SU-DHL-6 (cell line): Measurements from ENCODE around the gene PPP6R2.

ENCODE experiments used
- H2AFZ ChIP-seq: fragments of 200-600 bp; sonication (generic); 2 replicates; pipeline ENCODE4 v1.6.1; 2014; ENCODE audit warnings: low read depth, mild to moderate bottlenecking, moderate library complexity, mixed read lengths, antibody characterized with exemption, low read length; ENCODE audit not compliant: severe bottlenecking
- H3F3A ChIP-seq: fragments of 200-600 bp; shearing (Covaris generic); 2 replicates; pipeline ENCODE4 v1.6.0; 2016; ENCODE audit warnings: antibody characterized with exemption, mild to moderate bottlenecking; ENCODE audit not compliant: insufficient read depth
- H3K27ac ChIP-seq: fragments of 200-600 bp; sonication (generic); 2 replicates; pipeline ENCODE4 v1.5.1; 2016; ENCODE audit warnings: low read depth, mild to moderate bottlenecking, low read length, moderate library complexity, mixed read lengths
- H3K27me3 ChIP-seq: fragments of 200-600 bp; sonication (generic), shearing (Covaris generic); 2 replicates; pipeline ENCODE4 v1.6.0; 2014; ENCODE audit warnings: mild to moderate bottlenecking, low read length
- H3K36me3 ChIP-seq: fragments of 200-600 bp; sonication (generic); 2 replicates; pipeline ENCODE4 v1.6.1; 2014; ENCODE audit warnings: mild to moderate bottlenecking, low read length, mixed read lengths
- H3K4me2 ChIP-seq: fragments of 300-600, 200-600 bp; shearing (Covaris generic), sonication (generic); 2 replicates; pipeline ENCODE4 v1.6.0; 2014; ENCODE audit warnings: low read length, low read depth, mild to moderate bottlenecking; ENCODE audit not compliant: poor library complexity, severe bottlenecking
- H3K4me3 ChIP-seq: fragments of 200-600 bp; sonication (generic); 2 replicates; pipeline ENCODE4 v1.5.1; 2014; ENCODE audit warnings: antibody characterized with exemption, low read length, mild to moderate bottlenecking, mixed read lengths; ENCODE audit not compliant: insufficient read depth, poor library complexity, severe bottlenecking
- H3K79me2 ChIP-seq: fragments of 200-600 bp; sonication (generic); 2 replicates; pipeline ENCODE4 v1.6.1; 2014; ENCODE audit warnings: mild to moderate bottlenecking, low read length, moderate library complexity; ENCODE audit not compliant: insufficient read depth
- H3K9ac ChIP-seq: fragments of 200-600 bp; sonication (generic); 2 replicates; pipeline ENCODE4 v1.7.0; 2014; ENCODE audit warnings: mild to moderate bottlenecking, low read length
- H3K9me2 ChIP-seq: fragments of 200-600 bp; sonication (generic); replicated peaks from 2 replicates; pipeline ENCODE4 v1.6.1; 2014; ENCODE audit warnings: low read length; ENCODE audit not compliant: insufficient read depth
- H3K9me3 ChIP-seq: fragments of 200-600 bp; sonication (generic); 2 replicates; pipeline ENCODE4 v1.6.1; 2014; ENCODE audit warnings: low read length, mixed read lengths; ENCODE audit not compliant: insufficient read depth
- H4K20me1 ChIP-seq: fragments of 200-600 bp; sonication (generic); 2 replicates; pipeline ENCODE4 v1.6.1; 2014; ENCODE audit warnings: low read depth, mild to moderate bottlenecking, antibody characterized with exemption, low read length, moderate library complexity, mixed read lengths
- CTCF ChIP-seq: fragments of 200-600 bp; sonication (generic); IDR thresholded peaks from one replicate; pipeline ENCODE4 v1.5.1; 2017; ENCODE audit warnings: antibody characterized with exemption, mild to moderate bottlenecking, low read length, moderate library complexity; ENCODE audit not compliant: insufficient read depth, poor library complexity, severe bottlenecking
- EZH2phosphoT487 ChIP-seq: fragments of 200-600 bp; sonication (generic), shearing (Covaris generic); conservative IDR thresholded peaks from 2 replicates; pipeline ENCODE4 v1.6.1; 2018; ENCODE audit warnings: mild to moderate bottlenecking, antibody characterized with exemption, low read length, moderate library complexity, mixed read lengths

Gene PPP6R2

GRCh38 chr22:50305393-50305922, 37.7 kb upstream of the PPP6R2 start:
- Histone ChIP-seq H3F3A (peaks cover 46% of the 10 kb centered on the region), H2AFZ (no peak overlapping the region), H3K27me3 (no peaks in the 10 kb centered on the region), H3K9me3 (no peaks in the 10 kb centered on the region), H3K9ac (peak overlapping the region; percentile 65), H4K20me1 (no peaks in the 10 kb centered on the region), H3K79me2 (no peaks in the 10 kb centered on the region), H3K36me3 (no peaks in the 10 kb centered on the region), H3K4me3 (no peak overlapping the region), H3K9me2 (no peaks in the 10 kb centered on the region), H3K4me2 (peak overlapping the region; percentile 74), H3K27ac (peak overlapping the region; percentile 97)
- TF ChIP-seq EZH2phosphoT487 (no peak), CTCF (no peak)

GRCh38 chr22:50305923-50306566, 37.1 kb upstream of the PPP6R2 start:
- H3K27me3 ChIP-seq: no peaks in the 10 kb centered on the region
- peak overlapping the region; percentile 74 for H3K4me2 ChIP-seq
- no peaks in the 10 kb centered on the region for H3K9me2 ChIP-seq
- no peaks in the 10 kb centered on the region for H3K79me2 ChIP-seq
- peak overlapping the region; percentile 97 for H3K27ac ChIP-seq
- no peak for TF ChIP-seq CTCF
- no peak for TF ChIP-seq EZH2phosphoT487
- no peak overlapping the region for H2AFZ ChIP-seq
- peaks cover 46% of the 10 kb centered on the region for H3F3A ChIP-seq
- H3K9ac ChIP-seq: peak overlapping the region; percentile 65
- peak overlapping the region; percentile 54 for H3K4me3 ChIP-seq
- H4K20me1 ChIP-seq: no peaks in the 10 kb centered on the region
- no peaks in the 10 kb centered on the region for H3K9me3 ChIP-seq
- no peaks in the 10 kb centered on the region for H3K36me3 ChIP-seq

DNA sequence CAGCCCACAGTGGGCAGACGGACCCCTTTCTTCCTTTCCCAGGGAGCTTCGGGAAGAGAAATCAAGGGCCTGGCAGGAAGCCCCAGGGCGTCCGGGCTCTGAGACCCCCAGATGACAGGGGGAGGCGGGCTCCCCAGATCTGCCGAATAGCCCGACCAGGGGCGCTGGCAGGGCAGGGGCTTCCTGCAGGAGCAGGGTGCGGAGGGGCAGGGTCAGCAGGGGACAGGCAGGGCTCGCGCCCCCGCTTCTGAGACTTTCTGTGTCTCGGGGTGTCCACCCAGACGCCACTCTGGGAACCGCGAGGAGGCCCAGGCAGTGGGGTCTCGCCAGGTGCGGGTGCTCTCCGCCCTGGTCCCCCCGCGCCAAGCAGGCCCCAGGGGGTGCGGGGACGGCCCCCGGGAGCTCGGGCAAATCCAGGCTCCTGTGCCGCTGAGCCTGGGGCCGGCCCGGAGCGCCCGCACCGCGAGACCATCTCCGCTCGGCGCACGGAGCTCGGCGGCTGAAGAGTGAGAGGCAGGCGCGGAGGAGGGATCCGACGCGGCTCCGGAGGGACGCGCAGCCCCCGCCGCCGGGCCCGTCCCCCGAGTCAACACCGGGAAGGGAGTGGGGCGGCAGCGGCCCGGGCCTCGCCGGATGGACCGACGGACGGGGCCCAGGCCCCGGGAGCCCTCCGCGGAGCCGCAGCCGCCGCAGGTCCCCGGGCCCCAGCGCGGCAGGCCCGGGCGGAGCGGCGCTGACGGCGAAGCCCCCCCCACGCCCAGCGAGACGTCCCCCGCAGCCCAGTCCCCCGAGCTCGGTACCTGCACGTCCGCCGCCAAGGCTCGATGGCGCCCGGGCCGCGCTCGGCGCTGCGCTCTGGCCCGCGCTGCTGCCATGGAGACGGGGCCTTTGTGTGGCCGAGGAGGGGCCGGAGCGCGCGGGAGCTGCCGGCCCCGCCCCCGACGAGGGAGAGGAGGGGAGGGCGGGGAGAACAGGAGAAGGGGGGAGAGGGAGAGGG, 36.1 kb upstream of the PPP6R2 start, which contains the start of gene PLXNB2:
Gene PLXNB2 (minus strand): TSS at position 894 of the 997 bp plus-strand sequence. CDS start 17,062 bp downstream, outside the sequence.
- Histone ChIP-seq H3K4me3 (peak within 1 kb of the TSS; percentile 54), H3K9me3 (no peaks in the 10 kb centered on the region), H3K79me2 (no peaks in the 10 kb centered on the region), H4K20me1 (no peaks in the 10 kb centered on the region), H3K9ac (peak within 1 kb of the TSS; percentile 65), H3K4me2 (peak within 1 kb of the TSS; percentile 74), H3F3A (peaks cover 43% of the 10 kb centered on the region), H3K36me3 (no peaks in the 10 kb centered on the region), H2AFZ (no peak within 1 kb of the TSS), H3K27me3 (no peaks in the 10 kb centered on the region), H3K9me2 (no peaks in the 10 kb centered on the region), H3K27ac (peak within 1 kb of the TSS; percentile 97)
- TF ChIP-seq CTCF (no peak), EZH2phosphoT487 (no peak)
